ENCODE results near the gene CYBRD1. TPM values are rescaled to one million over a fixed set of nuclear protein-coding genes. Genes with fewer than 3 reads are reported as not detected.

CYBRD1 gene
- total and polyA plus RNA-seq, 2 donors (not counting 1 experiment from before 2014, with no cell fraction given), result 0.27 TPM; not detected in 1

- Histone ChIP-seq H2AFZ (ENCODE audit: insufficient read depth, low read depth, low read length, poor library complexity, severe bottlenecking) (no peak overlapping the region), H4K20me1 (ENCODE audit: control insufficient read depth, insufficient read depth, low read length, poor library complexity, severe bottlenecking) (no peaks in the 10 kb centered on the region), H3K27ac (ENCODE audit: low read length in 2 of 2) (no peak overlapping the region), H3K4me2 (replicated peaks; ENCODE audit: low read depth, low read length, poor library complexity, severe bottlenecking) (no peak overlapping the region), H3K36me3 (replicated peaks in 1 of 2; ENCODE audit: control extremely low read depth in 1 of 2, control insufficient read depth in 1 of 2, extremely low read depth in 1 of 2, insufficient read depth in 2 of 2, low read length in 1 of 2) (no peaks in the 10 kb centered on the region), H3K27me3 (replicated peaks in 1 of 4; ENCODE audit: control extremely low read depth in 1 of 4, control insufficient read depth in 3 of 4, insufficient read depth in 4 of 4, low read length in 3 of 4) (peaks cover 0 to 8% (median 5%) of the 10 kb centered on the region in 4 experiments), H3K9ac (ENCODE audit: low read length) (no peak overlapping the region), H3K4me3 (ENCODE audit: control extremely low read depth in 1 of 5, extremely low read depth in 1 of 5, insufficient read depth in 1 of 5, low read depth in 2 of 5, low read length in 4 of 5) (no peak overlapping the region), H3K9me3 (ENCODE audit: control extremely low read depth in 1 of 3, control insufficient read depth in 2 of 3, insufficient read depth in 1 of 3, low read length in 2 of 3) (peaks cover 0 to 2% (median 0%) of the 10 kb centered on the region in 3 donors), H3K4me1 (ENCODE audit: control insufficient read depth in 2 of 2, insufficient read depth in 2 of 2, low read length in 2 of 2) (peaks cover 0 to 5% of the 10 kb centered on the region in 2 donors), H3K79me2 (ENCODE audit: control insufficient read depth, insufficient read depth, low read length) (no peaks in the 10 kb centered on the region)
- no peaks in the 10 kb centered on the region for H3K9me3 Mint-ChIP-seq (ENCODE audit: insufficient read depth)
- no peak overlapping the region for H3K4me3 Mint-ChIP-seq
- TF ChIP-seq EZH2 (IDR thresholded peaks at IDR 0.05; ENCODE audit: borderline replicate concordance, insufficient read depth, low read depth, low read length, poor library complexity, severe bottlenecking), result no peak
- TF ChIP-seq CTCF (IDR thresholded peaks at IDR 0.05), result no peak
- 100% methylated on average over 2 of the region's 6 CpGs for WGBS (ENCODE audit: insufficient coverage)
- H3K27ac Mint-ChIP-seq, result no peak overlapping the region
- ATAC-seq (ENCODE audit: low read depth) (no peak), DNase-seq (no peak)
- H3K4me1 Mint-ChIP-seq, result peaks cover 5% of the 10 kb centered on the region
- CTCF ChIA-PET, result no interaction called here
- POLR2A ChIA-PET, result no interaction called here
- peaks cover 18% of the 10 kb centered on the region for H3K27me3 Mint-ChIP-seq
- intact Hi-C loops (cut with micrococcal nuclease), result no loop called here
These were observed 6.5 kb upstream of the CYBRD1 start for GRCh38 chr2:171515672-171516298.

GRCh38 chr2:171516793-171517192, 5.5 kb upstream of the CYBRD1 start:
- Histone ChIP-seq H3K9ac (ENCODE audit: low read length) (no peak overlapping the region), H3K79me2 (ENCODE audit: control insufficient read depth, insufficient read depth, low read length) (no peaks in the 10 kb centered on the region), H3K36me3 (replicated peaks in 1 of 2; ENCODE audit: control extremely low read depth in 1 of 2, control insufficient read depth in 1 of 2, extremely low read depth in 1 of 2, insufficient read depth in 2 of 2, low read length in 1 of 2) (no peaks in the 10 kb centered on the region), H3K27me3 (replicated peaks in 1 of 4; ENCODE audit: control extremely low read depth in 1 of 4, control insufficient read depth in 3 of 4, insufficient read depth in 4 of 4, low read length in 3 of 4) (peaks cover 0 to 16% (median 11%) of the 10 kb centered on the region in 4 experiments), H4K20me1 (ENCODE audit: control insufficient read depth, insufficient read depth, low read length, poor library complexity, severe bottlenecking) (no peaks in the 10 kb centered on the region), H3K27ac (ENCODE audit: low read length in 2 of 2) (no peak overlapping the region), H3K4me2 (replicated peaks; ENCODE audit: low read depth, low read length, poor library complexity, severe bottlenecking) (no peak overlapping the region), H3K9me3 (ENCODE audit: control extremely low read depth in 1 of 3, control insufficient read depth in 2 of 3, insufficient read depth in 1 of 3, low read length in 2 of 3) (peaks cover 0 to 2% (median 0%) of the 10 kb centered on the region in 3 donors), H3K4me1 (ENCODE audit: control insufficient read depth in 2 of 2, insufficient read depth in 2 of 2, low read length in 2 of 2) (peaks cover 1 to 6% of the 10 kb centered on the region in 2 donors), H2AFZ (ENCODE audit: insufficient read depth, low read depth, low read length, poor library complexity, severe bottlenecking) (no peak overlapping the region), H3K4me3 (ENCODE audit: control extremely low read depth in 1 of 5, extremely low read depth in 1 of 5, insufficient read depth in 1 of 5, low read depth in 2 of 5, low read length in 4 of 5) (no peak overlapping the region)
- Mint-ChIP-seq H3K27ac (no peak overlapping the region), H3K4me1 (peaks cover 10% of the 10 kb centered on the region), H3K4me3 (no peak overlapping the region), H3K27me3 (peaks cover 28% of the 10 kb centered on the region), H3K9me3 (ENCODE audit: insufficient read depth) (no peaks in the 10 kb centered on the region)
- 89% methylated on average over 3 of the region's 5 CpGs for WGBS (ENCODE audit: insufficient coverage)
- TF ChIP-seq EZH2 (IDR thresholded peaks at IDR 0.05; ENCODE audit: borderline replicate concordance, insufficient read depth, low read depth, low read length, poor library complexity, severe bottlenecking), result no peak
- no peak for TF ChIP-seq CTCF (IDR thresholded peaks at IDR 0.05)
- no peak for ATAC-seq (ENCODE audit: low read depth)
- intact Hi-C loops (cut with micrococcal nuclease), result no loop called here
- ChIA-PET POLR2A (no interaction called here), CTCF (no interaction called here)
- DNase-seq, result no peak
